H4 (cell line): Measurements from ENCODE around the gene TSPAN18. TPM values are rescaled to one million over a fixed set of nuclear protein-coding genes. Genes with fewer than 3 reads are reported as not detected.
A peak's percentile ranks its signal among the peaks of the same experiment; 100 is the strongest.

ENCODE experiments used
- DNase-seq: peaks from one replicate; pipeline ENCODE4 v3.0.0-alpha.2; 2015; ENCODE audit warnings: low spot score
- total RNA-seq: library from RNA; depleted of rRNA; stranded (reverse); fragments of >200 nt; shearing (Covaris generic); gene quantifications from 2 replicates; pipeline ENCODE4 v1.2.3, GENCODE V29; 2014

The TSPAN18 gene
- total RNA-seq, 1 experiment from 2014 or later, result 0.83 TPM

DNA sequence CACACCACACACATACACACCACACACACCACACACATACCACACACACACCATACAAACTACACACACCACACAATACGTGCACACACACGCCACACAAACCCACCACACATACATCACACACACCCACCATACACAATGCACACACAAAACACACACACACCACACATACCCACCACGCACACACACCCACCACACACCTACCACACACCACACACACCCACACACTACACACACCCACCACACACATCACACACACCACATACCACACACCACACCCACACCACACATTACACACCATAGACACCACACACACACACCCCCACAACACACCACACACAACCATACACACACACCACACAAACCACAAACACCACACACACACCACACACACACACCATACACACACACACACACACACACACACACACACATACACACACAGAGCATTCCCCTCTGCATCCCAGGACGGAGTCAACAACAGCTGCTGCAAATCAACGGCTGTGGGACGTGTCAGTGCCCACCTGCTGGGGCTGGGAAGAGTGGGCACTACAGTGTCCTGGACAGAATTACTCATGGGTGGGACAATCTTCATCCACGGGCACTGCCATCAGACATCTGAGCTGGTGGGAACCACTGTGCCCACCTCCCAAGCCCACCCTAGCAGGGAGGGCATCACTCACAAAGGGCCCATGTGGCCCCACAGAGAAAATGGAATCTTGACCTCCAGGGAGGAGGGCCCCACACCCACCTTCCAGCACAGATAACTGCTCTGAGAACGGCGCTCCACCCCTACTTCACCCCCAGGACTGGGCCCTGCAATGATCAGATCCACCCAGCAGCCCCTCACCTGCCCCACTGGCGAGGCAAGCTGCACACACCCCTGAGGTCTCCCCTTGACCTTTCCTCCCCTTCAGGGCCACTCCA, 215.5 kb downstream of the TSPAN18 start:
- no peak for DNase-seq

- DNase-seq, result no peak
Observed at GRCh38 chr11:44943118-44943517, 216.4 kb downstream of the TSPAN18 start.

DNA sequence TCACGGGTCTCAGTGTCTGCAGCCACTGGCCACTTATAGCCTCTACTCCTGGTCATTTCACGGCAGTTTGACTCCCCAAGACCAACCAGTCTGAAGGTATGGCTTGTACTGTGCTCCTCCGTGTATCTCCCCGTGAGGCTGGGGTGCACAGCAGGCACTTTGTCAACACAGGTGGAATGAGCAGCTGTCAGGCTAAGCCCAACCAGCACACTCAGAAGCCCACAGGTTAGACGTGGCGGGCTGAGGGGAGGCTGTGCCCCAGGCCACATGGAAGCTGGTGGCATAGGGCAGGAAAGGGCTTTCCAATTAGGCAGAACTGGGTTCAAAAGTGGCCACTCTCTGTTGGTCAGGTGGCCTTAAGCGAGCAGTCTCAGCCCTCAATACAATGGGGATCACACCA, 216.9 kb downstream of the TSPAN18 start:
- DNase-seq, result no peak

DNA sequence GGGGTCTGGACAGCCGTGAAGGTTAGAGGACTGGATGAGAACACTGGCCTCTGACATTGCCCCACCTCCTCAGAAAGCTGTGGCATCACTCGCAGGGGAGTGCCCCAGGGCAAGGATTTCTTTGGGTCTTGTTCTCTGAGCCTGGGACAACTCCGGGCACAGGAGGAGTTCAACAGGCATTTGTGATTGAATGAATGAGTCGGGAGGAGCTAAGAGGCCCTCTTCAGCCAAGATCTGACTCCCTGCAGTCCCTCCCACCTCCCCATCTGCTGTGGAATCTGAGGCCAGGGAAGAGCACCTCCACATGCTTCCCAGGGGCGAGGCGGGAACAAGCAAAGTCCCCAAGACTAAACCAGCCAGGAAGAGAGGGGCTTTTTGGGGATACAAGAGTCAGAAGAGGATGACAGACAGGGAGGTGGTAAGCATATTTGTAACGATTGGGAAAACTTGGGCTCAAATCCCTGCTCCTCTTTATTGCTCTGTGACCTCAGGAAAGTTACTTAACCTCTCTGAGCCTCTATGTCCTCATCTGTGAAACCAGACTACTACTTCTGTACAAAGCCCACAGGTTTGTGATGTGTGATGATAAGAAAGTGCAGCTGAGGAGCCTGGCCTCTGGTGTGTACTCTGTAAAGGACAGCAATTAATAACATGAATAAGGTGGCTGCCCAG, 217.6 kb downstream of the TSPAN18 start:
- DNase-seq, result no peak

DNA sequence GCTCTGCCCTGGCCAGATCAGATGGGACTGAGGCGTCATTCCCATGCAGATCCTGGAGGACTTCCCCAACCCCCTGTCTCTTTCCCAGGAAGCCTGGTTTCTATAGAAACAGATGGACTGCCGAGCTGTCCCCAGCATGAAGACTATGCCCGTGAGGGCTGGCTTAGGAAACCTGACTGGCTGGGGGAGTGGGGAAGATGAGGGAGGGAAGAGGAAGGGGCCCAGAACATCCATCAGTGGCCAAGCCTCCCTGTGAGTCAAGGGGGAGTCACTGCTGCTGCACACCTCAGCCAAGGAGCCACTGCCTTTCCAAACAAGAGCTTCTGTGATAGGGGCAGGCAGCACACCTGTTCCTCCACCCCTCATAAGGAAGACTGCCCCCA, 218.1 kb downstream of the TSPAN18 start:
- no peak for DNase-seq

- DNase-seq, result no peak
Observed at GRCh38 chr11:44945666-44946065, 218.9 kb downstream of the TSPAN18 start.

DNA sequence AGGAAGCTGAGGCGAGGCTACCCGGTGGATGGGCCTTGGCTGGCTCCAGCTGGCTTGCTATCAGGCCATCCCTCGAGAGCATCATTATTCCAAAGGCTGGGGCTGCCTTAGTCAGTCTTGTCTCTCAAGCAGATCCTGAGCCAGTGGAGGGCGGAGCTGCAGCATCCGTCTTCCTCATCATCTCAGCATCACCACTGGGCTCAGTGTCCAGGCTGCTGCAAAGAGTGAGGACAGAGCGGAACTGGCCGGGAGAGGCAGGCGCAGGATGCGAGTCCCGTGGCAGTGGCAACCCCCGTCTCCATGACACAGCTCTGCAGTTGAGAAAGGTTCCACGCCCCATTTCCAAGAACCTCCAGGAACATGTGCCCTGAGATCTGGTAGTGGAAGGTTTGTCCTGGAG, 219.5 kb downstream of the TSPAN18 start:
- DNase-seq, result no peak

GRCh38 chr11:44947114-44947513, 220.4 kb downstream of the TSPAN18 start:
- DNase-seq, result no peak

GRCh38 chr11:44948155-44948554, 221.4 kb downstream of the TSPAN18 start:
- no peak for DNase-seq

- DNase-seq, result no peak
Observed at GRCh38 chr11:44949160-44950030, 222.6 kb downstream of the TSPAN18 start.

DNA sequence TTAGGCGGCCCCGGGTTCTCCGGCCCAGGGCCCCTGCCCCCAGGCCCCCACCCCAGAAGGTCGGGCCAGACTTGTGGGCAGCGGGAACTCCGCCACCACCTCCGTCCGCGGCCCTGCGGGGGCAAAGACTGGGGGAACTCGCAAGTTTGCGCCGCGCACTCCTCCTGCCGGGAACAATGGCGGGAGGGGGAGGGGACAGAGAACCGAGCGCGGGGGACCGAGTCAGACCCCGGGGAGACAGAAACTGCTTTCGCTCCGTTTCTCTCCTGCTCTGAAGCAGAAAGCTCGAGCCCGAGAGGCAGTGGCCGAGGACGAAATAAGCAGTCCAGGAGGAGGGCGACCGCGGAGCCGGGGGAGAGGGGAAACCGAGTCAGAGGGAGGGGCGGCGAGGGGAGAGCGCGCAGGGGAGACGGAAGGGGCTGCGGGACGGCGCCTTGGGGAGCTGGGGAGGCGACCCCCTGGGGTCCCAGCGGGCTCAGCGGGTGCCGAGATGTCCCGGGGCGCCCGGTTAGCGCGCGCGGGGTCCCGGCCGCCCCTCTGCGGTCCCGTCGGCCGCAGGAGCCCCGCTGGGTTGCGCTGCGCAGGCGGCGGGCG, 223.4 kb downstream of the TSPAN18 start:
- DNase-seq, result no peak

GRCh38 chr11:44950625-44951476, 224.1 kb downstream of the TSPAN18 start, which contains the start of gene TP53I11:
Gene TP53I11 (minus strand): TSS chr11:44950883. CDS start chr11:44938335, 12,548 bp downstream.
- peak; percentile 37 for DNase-seq

GRCh38 chr11:44952082-44952481, 225.3 kb downstream of the TSPAN18 start:
- no peak for DNase-seq

DNA sequence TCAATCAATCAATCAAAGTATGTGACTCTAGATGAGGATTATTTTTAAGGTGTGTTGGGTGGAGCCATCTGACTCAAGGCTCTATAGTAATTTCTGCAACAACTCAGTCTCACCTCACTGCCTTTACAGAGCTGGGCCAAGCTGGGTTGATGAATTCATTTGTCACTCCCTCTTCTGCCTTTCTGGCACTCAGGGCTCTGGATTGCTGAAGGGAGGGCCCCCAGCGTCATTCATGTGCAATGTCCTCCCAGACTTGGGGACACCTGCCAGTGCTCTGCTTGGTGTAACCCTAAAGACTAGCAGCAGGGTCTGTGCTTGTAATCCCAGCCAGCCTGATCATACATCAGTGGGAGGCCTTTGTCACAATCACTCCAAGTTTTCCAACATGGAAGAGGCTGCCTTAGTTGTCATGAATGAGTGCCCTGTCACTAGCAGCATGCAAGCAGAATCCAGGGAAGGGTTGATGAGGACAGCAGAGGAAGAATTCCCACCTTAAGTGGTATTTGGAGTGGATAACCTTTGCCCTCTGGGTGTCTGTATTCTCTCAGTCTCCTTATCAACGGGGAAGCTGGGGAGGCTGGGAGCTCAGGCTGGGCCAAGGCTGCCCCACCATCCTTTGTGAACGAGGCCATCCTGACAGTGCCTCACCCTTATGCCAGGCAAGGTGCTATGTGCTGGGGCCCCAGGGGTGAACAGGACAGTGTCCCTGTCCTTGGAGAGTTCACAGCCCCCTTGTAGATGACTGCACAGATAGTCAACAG, 225.9 kb downstream of the TSPAN18 start:
- no peak for DNase-seq

DNA sequence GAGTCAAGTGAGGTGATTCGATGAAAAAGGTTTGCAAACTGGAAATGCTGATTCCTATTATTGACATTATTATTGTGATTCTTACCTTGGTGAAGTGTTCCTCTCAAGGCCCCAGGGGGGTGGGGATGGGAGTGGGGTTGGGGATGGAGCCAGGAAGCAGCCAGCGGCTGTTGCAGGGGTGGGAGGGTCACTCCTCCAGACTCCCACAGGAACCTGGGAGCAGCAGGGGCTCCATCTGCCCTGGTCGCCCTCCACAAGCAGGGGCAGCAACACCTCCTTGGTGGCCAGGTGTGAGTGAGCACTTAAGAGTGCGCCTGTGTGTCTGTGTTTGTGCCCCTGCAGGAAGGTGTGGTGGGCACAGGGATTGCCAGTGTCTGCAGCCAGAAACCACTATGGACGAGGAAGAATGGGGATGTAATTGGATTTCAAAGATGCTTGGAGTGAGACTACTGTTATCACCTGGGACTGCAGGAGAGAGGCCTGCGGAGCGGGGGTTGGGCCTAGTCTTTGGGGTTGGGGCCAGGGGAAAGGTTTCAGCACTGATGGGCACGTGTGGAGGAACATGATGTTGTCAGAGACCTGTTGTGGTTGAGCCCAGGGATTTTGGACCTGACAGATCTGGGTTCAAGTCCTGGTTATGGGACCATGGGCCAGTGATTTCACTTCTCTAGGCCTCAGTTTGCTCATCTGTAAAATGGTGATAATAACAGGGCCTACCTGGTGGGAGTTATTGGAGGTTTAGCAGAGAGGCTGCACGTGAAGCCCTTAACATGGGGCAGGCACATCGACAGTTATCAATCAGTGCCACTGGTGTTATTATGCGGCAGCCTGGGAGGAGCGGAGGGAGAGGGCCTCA, 227.5 kb downstream of the TSPAN18 start:
- DNase-seq, result no peak

DNA sequence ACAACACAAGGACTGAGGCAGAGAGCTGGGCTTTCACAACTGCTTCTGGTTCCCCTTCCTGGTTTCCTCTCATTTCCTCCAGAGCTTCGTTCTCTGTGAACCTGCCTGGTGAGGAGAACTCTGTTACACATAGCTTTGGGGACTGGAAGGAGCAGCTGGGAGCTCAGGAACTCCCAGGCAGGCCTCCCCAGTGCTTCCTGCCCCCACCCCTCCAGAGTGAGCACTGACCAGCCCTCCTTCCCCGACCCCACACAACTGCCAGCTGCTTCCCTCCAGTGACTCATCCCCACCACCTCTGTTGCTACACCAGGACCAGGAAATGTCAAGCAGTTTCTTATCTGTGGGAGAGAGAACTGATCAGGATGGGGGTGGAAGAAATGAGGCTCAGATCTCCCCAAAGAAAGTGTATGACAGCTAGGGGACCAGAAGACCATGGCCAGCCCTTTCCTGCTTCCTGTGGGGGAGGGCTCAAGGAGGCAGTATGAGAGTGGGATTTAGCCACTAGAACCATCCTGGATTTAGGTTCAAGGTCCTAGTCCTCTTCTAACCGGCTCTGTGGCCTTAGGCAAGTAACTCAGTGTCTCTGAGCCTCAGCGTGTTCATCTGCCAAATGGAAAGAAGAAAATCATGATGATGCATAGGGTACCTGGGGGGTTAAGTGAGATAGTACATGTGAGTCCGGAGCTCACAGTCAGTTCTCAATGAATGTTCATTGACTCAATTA, 228.4 kb downstream of the TSPAN18 start:
- peak; percentile 86 for DNase-seq

- no peak for DNase-seq
Observed at GRCh38 chr11:44957040-44957515, 230.3 kb downstream of the TSPAN18 start.
